ENCODE data around the gene PLD1.
"Not testable (repeated sequence)": the region's sequence is repeated elsewhere in the genome, so short reads cannot be mapped to it uniquely, and the experiment has no call there.

The PLD1 gene

GRCh38 chr3:171814662-171815061 is 4.4 kb upstream of the PLD1 start:
- not testable (repeated sequence) for DNase-seq (ENCODE audit: low read depth)

GRCh38 chr3:171813897-171814460 is 3.7 kb upstream of the PLD1 start:
- DNase-seq (ENCODE audit: low read depth) = no peak

- DNase-seq (ENCODE audit: low read depth) = no peak
Observed at GRCh38 chr3:171813278-171813896, 3.1 kb upstream of the PLD1 start.

- no peak for DNase-seq (ENCODE audit: low read depth)
Observed at GRCh38 chr3:171812811-171813210, 2.5 kb upstream of the PLD1 start.

- peak; percentile 61 for DNase-seq (ENCODE audit: low read depth)
Observed at GRCh38 chr3:171811913-171812335, 1.6 kb upstream of the PLD1 start.

- peak; percentile 97 for DNase-seq (ENCODE audit: low read depth)
Observed at GRCh38 chr3:171811295-171811912, 1.1 kb upstream of the PLD1 start.

- DNase-seq (ENCODE audit: low read depth) = no peak
Observed at GRCh38 chr3:171810629-171811294, 479 bp upstream of the PLD1 start.

GRCh38 chr3:171809611-171809860 is 747 bp downstream of the PLD1 start:
- no peak for DNase-seq (ENCODE audit: low read depth)

- DNase-seq (ENCODE audit: low read depth) = no peak
Observed at GRCh38 chr3:171807806-171808205, 2.5 kb downstream of the PLD1 start.

- no peak for DNase-seq (ENCODE audit: low read depth)
Observed at GRCh38 chr3:171807129-171807675, 3.1 kb downstream of the PLD1 start.

- DNase-seq (ENCODE audit: low read depth) = peak; percentile 73
Observed at GRCh38 chr3:171806200-171807128, 3.8 kb downstream of the PLD1 start.

- DNase-seq (ENCODE audit: low read depth) = no peak
Observed at GRCh38 chr3:171805687-171806086, 4.6 kb downstream of the PLD1 start.

GRCh38 chr3:171804618-171805389 is 5.5 kb downstream of the PLD1 start:
- DNase-seq (ENCODE audit: low read depth) = no peak

- no peak for DNase-seq (ENCODE audit: low read depth)
Observed at GRCh38 chr3:171803044-171803443, 7.2 kb downstream of the PLD1 start.

GRCh38 chr3:171802590-171802956 is 7.7 kb downstream of the PLD1 start:
- DNase-seq (ENCODE audit: low read depth) = no peak

- DNase-seq (ENCODE audit: low read depth) = peak; percentile 56
Observed at GRCh38 chr3:171801738-171802589, 8.3 kb downstream of the PLD1 start.

- no peak for DNase-seq (ENCODE audit: low read depth)
Observed at GRCh38 chr3:171799501-171799900, 10.8 kb downstream of the PLD1 start.

- no peak for DNase-seq (ENCODE audit: low read depth)
Observed at GRCh38 chr3:171797873-171798272, 12.4 kb downstream of the PLD1 start.

GRCh38 chr3:171797265-171797679 is 13.0 kb downstream of the PLD1 start:
- no peak for DNase-seq (ENCODE audit: low read depth)

GRCh38 chr3:171796625-171797264 is 13.5 kb downstream of the PLD1 start:
- DNase-seq (ENCODE audit: low read depth) = no peak
